Left colon (tissue), 2 donors: Measurements from ENCODE around the gene VOPP1. TPM values are rescaled to one million over a fixed set of nuclear protein-coding genes. Genes with fewer than 3 reads are reported as not detected.
"Not testable (repeated sequence)": the region's sequence is repeated elsewhere in the genome, so short reads cannot be mapped to it uniquely, and the experiment has no call there.

ENCODE experiments used
- ATAC-seq: fragments of 200-7000 bp; cut with Tn5 transposase; one replicate; pipeline ENCODE4 v1.9.1; 2020; ENCODE audit warnings: mild to moderate bottlenecking, moderate library complexity
- DNase-seq, 2 donors: peaks; one replicate each; pipeline ENCODE4 v3.0.0-alpha.2; 2020
- intact Hi-C, 2 donors: fragments of 100-400 bp; cut with DNase I in 1 of 2; cut with micrococcal nuclease in 1 of 2; formaldehyde crosslinking; loops; one replicate each; pipeline versions ENCODE4 v1.11.2 to v1.14.0; 2022; cut with DNase I, micrococcal nuclease
- long read RNA-seq: library from polyadenylated mRNA; unstranded; transcript quantifications from one replicate; pipeline ENCODE4 v2.0.0, GENCODE V29; 2021
- total RNA-seq, 2 donors: library from RNA; stranded (reverse); fragmentation: NEBNext Ultra II Directional; extraction: Animal tissue kit (Norgen Biotek cat#: 25700); gene quantifications; one replicate each; pipeline ENCODE4 v1.2.1, GENCODE V29; 2021
- donor health status: DM: no; HTN: no; CAD: no.
- donor health status: DM: yes; HTN: yes; CAD: no.

VOPP1 gene
- 10 to 100 TPM; 78.6 to 85.5 TPM for total RNA-seq
- long read RNA-seq, transcript VOPP1-201 (5 exons, 2,962 nt), result major isoform, 23 of 76 reads
- long read RNA-seq, partial matches to known transcripts, result 6 of 76 reads
- long read RNA-seq, other reads (novel, unspliced or antisense), result 46 of 76 reads

GRCh38 chr7:55572378-55573233 lies at the start of gene VOPP1:
VOPP1 (minus strand) TSS chr7:55572502; CDS start chr7:55572324, 178 bp downstream.
- peak; percentile 59 to 75 for DNase-seq
- intact Hi-C loops, result no loop called here
- peak; percentile 80 for ATAC-seq

GRCh38 chr7:55618913-55619312 lies 46.6 kb upstream of the VOPP1 start:
- intact Hi-C loops, result no loop called here
- DNase-seq (no peak), ATAC-seq (no peak)

GRCh38 chr7:55614365-55615064 lies 42.2 kb upstream of the VOPP1 start:
- ATAC-seq, intact Hi-C loops, DNase-seq: not testable (repeated sequence)

GRCh38 chr7:55609726-55610125 lies 37.4 kb upstream of the VOPP1 start:
- ATAC-seq, DNase-seq, intact Hi-C loops: not testable (repeated sequence)

GRCh38 chr7:55605661-55606060 lies 33.4 kb upstream of the VOPP1 start:
- intact Hi-C loops, DNase-seq, ATAC-seq: not testable (repeated sequence)

- intact Hi-C loops, result loop anchor here in 1 of 2 donors (10.0 kb wide), 1 partner anchor 163 kb away; no protein-coding TSS in a partner anchor
- DNase-seq, result not testable (repeated sequence)
- peak; percentile 63 for ATAC-seq
These were observed 25.7 kb upstream of the VOPP1 start for GRCh38 chr7:55597944-55598499.

- not testable (repeated sequence) for DNase-seq
- ATAC-seq, result peak; percentile 59
- intact Hi-C loops, result loop anchor here in 1 of 2 donors (10.0 kb wide), 1 partner anchor 162 kb away; no protein-coding TSS in a partner anchor
These were observed 25.0 kb upstream of the VOPP1 start for GRCh38 chr7:55597214-55597739.

GRCh38 chr7:55595511-55595910 lies 23.2 kb upstream of the VOPP1 start:
- intact Hi-C loops, result loop anchor here in 1 of 2 donors (10.0 kb wide), 1 partner anchor 161 kb away; no protein-coding TSS in a partner anchor
- ATAC-seq (no peak), DNase-seq (no peak)

- DNase-seq (no peak), ATAC-seq (no peak)
- intact Hi-C loops, result loop anchor here in 1 of 2 donors (10.0 kb wide), 1 partner anchor 160 kb away; no protein-coding TSS in a partner anchor
These were observed 22.6 kb upstream of the VOPP1 start for GRCh38 chr7:55594870-55595269.

- ATAC-seq, result no peak
- intact Hi-C loops, result loop anchor here in 1 of 2 donors (10.0 kb wide), 1 partner anchor 160 kb away; no protein-coding TSS in a partner anchor
- DNase-seq, result no peak
These were observed 22.1 kb upstream of the VOPP1 start for GRCh38 chr7:55594414-55594813.

GRCh38 chr7:55593515-55594318 lies 21.4 kb upstream of the VOPP1 start:
- DNase-seq (peak; percentile 51 to 88), ATAC-seq (peak; percentile 74)
- intact Hi-C loops, result loop anchor here in 1 of 2 donors (10.0 kb wide), 1 partner anchor 159 kb away; no protein-coding TSS in a partner anchor

GRCh38 chr7:55593172-55593514 lies 20.8 kb upstream of the VOPP1 start:
- peak; percentile 13 for ATAC-seq
- intact Hi-C loops, result loop anchor here in 1 of 2 donors (10.0 kb wide), 1 partner anchor 158 kb away; no protein-coding TSS in a partner anchor

GRCh38 chr7:55592492-55592891 lies 20.2 kb upstream of the VOPP1 start:
- ATAC-seq (no peak), DNase-seq (no peak)
- intact Hi-C loops, result loop anchor here in 1 of 2 donors (10.0 kb wide), 1 partner anchor 158 kb away; no protein-coding TSS in a partner anchor

More at GRCh38 chr7:55593172-55593514, 20.8 kb upstream of the VOPP1 start:
- no peak for DNase-seq

- intact Hi-C loops, result loop anchor here in 1 of 2 donors (10.0 kb wide), 1 partner anchor 157 kb away; no protein-coding TSS in a partner anchor
- DNase-seq (no peak), ATAC-seq (no peak)
These were observed 19.1 kb upstream of the VOPP1 start for GRCh38 chr7:55591282-55591931.

GRCh38 chr7:55590517-55591281 lies 18.4 kb upstream of the VOPP1 start:
- ATAC-seq (no peak), DNase-seq (no peak)
- intact Hi-C loops, result loop anchor here in 1 of 2 donors (10.0 kb wide), 1 partner anchor 156 kb away; no protein-coding TSS in a partner anchor

- DNase-seq, result no peak
- ATAC-seq, result no peak
- intact Hi-C loops, result loop anchor here in 1 of 2 donors (10.0 kb wide), 1 partner anchor 155 kb away; no protein-coding TSS in a partner anchor
These were observed 17.6 kb upstream of the VOPP1 start for GRCh38 chr7:55589905-55590304.
